GM12801 (cell line): Measurements from ENCODE around the gene WNT3A.

ENCODE experiments used
- TF ChIP-seq, protein P1 (sequence below): IDR thresholded peaks from one replicate; pipeline ENCODE4 v1.5.1; 2011; ENCODE audit warnings: control low read depth; ENCODE audit not compliant: insufficient read length; ENCODE audit errors: extremely low read depth

Gene WNT3A

DNA sequence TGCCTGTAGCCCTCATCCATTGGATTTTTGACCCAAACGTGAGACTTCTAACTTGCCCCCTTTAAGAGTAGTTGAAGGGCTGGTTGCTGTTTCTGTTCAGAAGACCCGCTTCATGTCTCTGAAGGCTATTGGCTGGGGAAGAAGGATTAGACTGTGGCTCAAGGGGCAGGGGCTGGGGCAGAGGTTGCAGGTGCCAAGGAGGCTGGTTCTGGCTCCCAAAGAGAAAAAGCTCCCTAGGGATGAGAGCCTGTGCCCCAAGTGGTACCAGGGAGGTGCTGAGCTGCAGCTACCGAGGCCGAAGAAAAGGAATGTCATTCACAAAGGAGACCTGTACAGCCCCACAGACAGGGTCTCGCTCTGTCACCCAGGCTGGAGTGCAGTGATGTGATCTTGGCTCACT lies 5.8 kb downstream of the WNT3A start:
- TF ChIP-seq, protein P1, sequence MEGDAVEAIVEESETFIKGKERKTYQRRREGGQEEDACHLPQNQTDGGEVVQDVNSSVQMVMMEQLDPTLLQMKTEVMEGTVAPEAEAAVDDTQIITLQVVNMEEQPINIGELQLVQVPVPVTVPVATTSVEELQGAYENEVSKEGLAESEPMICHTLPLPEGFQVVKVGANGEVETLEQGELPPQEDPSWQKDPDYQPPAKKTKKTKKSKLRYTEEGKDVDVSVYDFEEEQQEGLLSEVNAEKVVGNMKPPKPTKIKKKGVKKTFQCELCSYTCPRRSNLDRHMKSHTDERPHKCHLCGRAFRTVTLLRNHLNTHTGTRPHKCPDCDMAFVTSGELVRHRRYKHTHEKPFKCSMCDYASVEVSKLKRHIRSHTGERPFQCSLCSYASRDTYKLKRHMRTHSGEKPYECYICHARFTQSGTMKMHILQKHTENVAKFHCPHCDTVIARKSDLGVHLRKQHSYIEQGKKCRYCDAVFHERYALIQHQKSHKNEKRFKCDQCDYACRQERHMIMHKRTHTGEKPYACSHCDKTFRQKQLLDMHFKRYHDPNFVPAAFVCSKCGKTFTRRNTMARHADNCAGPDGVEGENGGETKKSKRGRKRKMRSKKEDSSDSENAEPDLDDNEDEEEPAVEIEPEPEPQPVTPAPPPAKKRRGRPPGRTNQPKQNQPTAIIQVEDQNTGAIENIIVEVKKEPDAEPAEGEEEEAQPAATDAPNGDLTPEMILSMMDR, result no peak

DNA sequence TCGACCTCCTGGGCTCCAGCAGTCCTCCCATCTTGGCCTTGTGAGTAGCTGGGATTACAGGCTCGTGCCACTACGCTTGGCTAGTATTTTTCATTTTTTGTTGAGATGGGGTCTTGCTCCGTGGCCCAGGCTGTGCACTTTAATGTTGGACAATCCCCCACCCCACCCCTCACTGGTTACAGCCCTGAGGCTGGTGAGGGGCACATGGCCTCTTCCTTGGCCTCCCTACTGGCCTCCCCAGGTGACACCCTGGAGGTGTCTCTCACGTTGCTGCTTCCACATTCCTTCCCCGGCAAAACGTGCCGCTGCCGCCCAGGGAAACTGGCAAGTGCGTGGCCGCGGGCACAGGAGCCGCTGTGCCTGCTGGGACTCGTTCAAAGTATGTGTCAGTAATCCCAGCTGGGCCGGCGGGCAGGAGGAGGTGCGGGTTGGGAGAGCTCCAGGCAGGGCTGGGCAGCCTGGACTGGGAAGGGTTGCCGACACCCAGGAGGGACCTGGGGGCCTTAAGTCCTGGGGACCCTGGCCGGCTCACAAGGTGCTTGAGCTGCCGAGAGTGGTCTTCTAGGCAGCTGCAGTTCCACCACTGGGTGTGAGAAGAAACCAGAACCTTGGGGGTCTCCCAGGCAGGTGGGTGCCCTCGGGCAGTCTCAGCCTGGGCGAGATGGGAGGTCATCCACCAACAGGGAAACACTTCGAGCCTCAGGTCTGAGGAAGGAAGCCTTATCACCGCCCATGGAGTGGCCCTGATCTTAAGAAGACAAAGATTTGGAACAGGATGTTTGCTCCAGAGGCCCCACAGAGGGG lies 6.5 kb downstream of the WNT3A start:
- TF ChIP-seq, protein P1, result no peak

GRCh38 chr1:228013935-228014930 lies 7.4 kb downstream of the WNT3A start:
- TF ChIP-seq, protein P1, result no peak

GRCh38 chr1:228015276-228016180 lies 8.7 kb downstream of the WNT3A start:
- TF ChIP-seq, protein P1, result no peak

- TF ChIP-seq, protein P1, result no peak
Measured at GRCh38 chr1:228016181-228016510, 9.3 kb downstream of the WNT3A start.

DNA sequence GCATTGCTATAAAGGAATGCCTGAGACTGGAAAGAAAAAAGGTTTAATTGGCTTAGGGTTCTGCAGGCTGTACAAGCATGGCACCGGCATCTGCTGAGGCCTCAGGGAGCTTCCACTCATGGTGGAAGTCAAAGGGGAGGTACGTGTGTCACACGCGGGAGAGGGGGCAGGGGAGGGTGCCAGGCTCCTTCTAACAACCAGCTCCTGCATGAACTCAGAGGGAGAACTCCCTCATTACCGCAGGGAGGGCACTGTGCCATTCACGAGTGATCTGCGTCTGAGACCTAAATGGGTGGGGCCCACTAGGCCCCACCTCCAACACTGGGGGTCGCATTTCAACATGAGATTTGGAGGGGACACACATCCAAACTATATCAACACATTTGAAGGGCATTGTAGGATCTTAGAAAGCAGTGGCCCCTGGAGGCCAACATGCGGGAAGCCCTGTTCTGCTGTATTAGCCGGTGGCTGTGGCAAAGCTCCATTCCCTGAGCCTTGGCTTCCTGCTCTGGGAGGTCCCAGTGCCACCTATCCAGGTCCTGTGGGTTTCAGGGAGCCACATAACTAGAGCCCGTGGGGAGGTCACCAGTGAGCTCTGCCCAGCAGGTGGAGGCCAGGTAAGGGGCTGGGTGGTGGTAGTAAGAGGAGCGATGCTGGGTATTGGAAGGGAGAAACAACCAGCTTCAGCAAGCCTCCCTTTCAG lies 10.0 kb downstream of the WNT3A start:
- TF ChIP-seq, protein P1, result no peak
